Natural killer cell treated with Interleukin-12 subunit alpha and Interleukin-12 subunit beta and Interleukin-15 and Interleukin-18, amount 100 ng/mL, for 72 hours (primary cell): ENCODE data around the gene USP8. TPM values are rescaled to one million over a fixed set of nuclear protein-coding genes. Genes with fewer than 3 reads are reported as not detected.
A peak's percentile ranks its signal among the peaks of the same experiment; 100 is the strongest.
"Not testable (repeated sequence)": the region's sequence is repeated elsewhere in the genome, so short reads cannot be mapped to it uniquely, and the experiment has no call there.

Source experiments
- ATAC-seq, 2 donors: fragments of 150-1000 bp; cut with Tn5 transposase in 1 of 2; sonication (Bioruptor Pico), chemical (Tn5 transposase) in 1 of 2; 2 replicates each; pipeline ENCODE4 v1.10.0; 2021
- DNase-seq: peaks from one replicate; pipeline ENCODE4 v3.0.0; 2022; ENCODE audit warnings: low spot score
- H3K27ac Mint-ChIP-seq, 2 donors: 1 replicate in 1 of 2; 2 replicates in 1 of 2; pipeline ENCODE4 v1.8.0; 2022; ENCODE audit warnings: mixed read lengths in 2 of 2, mild to moderate bottlenecking in 1 of 2, moderate library complexity in 1 of 2
- H3K27me3 Mint-ChIP-seq, 2 donors: 1 replicate in 1 of 2; 2 replicates in 1 of 2; pipeline ENCODE4 v1.8.0; 2022; ENCODE audit warnings: mixed read lengths in 2 of 2
- H3K36me3 Mint-ChIP-seq: one replicate; pipeline ENCODE4 v1.8.0; 2022; ENCODE audit warnings: mixed read lengths
- H3K4me1 Mint-ChIP-seq, 2 donors: 1 replicate in 1 of 2; 2 replicates in 1 of 2; pipeline ENCODE4 v1.8.0; 2022; ENCODE audit warnings: low read depth in 2 of 2, mixed read lengths in 2 of 2, mild to moderate bottlenecking in 1 of 2
- H3K4me3 Mint-ChIP-seq: one replicate; pipeline ENCODE4 v1.8.0; 2022; ENCODE audit warnings: mixed read lengths
- H3K9me3 Mint-ChIP-seq: 2 replicates; pipeline ENCODE4 v1.8.0; 2022; ENCODE audit warnings: mixed read lengths
- total RNA-seq, 2 donors: library from RNA; stranded (reverse); gene quantifications; one replicate each; pipeline ENCODE4 v1.2.3, GENCODE V29; 2022

USP8 gene
- total RNA-seq, 2 donors from 2014 or later, result 61.1 to 72.0 TPM

DNA sequence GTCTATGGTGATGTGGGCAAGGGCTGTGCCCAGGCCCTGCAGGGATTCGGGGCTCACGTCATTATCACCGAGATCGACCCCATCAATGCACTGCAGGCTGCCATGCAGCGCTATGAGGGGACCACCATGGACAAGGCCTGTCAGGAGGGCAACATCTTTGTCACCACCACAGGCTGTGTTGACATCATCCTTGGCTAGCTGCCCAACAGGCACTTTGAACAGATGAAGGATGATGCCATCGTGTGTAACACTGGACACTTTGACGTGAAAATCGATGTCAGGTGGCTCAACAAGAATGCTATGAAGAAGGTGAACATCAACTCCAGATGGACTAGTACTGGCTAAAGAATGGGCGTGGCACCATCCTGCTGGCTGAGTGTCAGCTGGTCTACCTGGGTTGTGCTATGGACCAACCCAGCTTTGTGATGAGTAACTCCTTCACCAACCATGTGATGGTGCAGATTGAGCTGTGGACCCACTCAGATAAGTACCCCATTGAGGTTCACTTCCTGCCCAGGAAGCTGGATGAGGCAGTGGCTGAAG lies 6.1 kb upstream of the USP8 start:
- Mint-ChIP-seq H3K4me3 (no peak overlapping the region), H3K36me3 (no peaks in the 10 kb centered on the region), H3K27me3 (peaks cover 0 to 3% of the 10 kb centered on the region in 2 donors), H3K9me3 (no peaks in the 10 kb centered on the region), H3K27ac (no peak overlapping the region), H3K4me1 (no peaks in the 10 kb centered on the region)
- DNase-seq (no peak), ATAC-seq (peak; percentile 43 to 59)

DNA sequence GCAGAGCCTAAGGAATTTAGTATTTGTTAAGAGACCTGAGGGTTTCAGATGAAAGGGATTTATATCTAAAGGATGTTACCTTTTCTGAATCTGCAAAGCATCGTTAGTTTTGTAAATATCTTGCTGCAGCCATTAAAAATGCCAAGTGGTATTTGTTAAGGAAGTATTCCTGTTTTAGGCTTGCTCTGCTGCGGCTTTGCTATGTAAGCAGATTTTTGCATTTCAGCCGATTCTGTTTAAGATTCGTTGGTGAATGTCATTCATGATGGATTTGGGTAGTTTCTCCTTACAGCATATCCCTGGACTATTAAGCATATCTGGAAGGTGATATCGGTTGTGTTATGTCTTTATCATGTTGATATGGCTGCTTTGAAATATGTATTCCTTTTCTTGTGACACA lies 1.0 kb downstream of the USP8 start:
- ATAC-seq, result no peak
- Mint-ChIP-seq H3K27me3 (no peaks in the 10 kb centered on the region), H3K27ac (peak overlapping the region; percentile 77 to 90)

DNA sequence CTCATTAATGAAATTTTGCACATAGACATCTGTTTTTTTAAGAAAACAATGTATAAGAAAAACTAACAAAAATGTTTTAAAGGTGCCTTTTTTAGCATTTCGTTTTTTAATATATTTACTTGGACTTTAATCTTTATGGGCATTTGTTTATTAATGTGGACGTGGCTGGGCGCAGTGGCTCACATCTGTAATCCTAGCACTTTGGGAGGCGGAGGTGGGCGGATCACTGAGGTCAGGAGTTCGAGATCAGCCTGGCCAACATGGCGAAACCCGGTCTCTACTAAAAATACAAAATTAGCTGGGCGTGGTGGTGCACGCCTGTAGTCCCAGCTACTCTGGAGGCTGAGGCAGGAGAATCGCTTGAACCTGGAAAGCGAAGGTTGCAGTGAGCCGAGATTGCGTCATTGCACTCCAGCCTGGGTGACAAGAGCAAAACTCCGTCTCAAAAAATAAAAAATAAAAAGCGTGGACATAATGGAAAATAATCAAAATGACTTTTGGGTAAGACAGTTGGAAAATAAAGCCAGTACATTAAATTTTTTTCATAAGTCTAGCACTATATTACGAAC lies 1.6 kb downstream of the USP8 start:
- not testable (repeated sequence) for H3K36me3 Mint-ChIP-seq, H3K9me3 Mint-ChIP-seq, ATAC-seq, DNase-seq, H3K27me3 Mint-ChIP-seq
- Mint-ChIP-seq H3K27ac (peak overlapping the region; percentile 77 to 90), H3K4me1 (peaks cover 24 to 37% of the 10 kb centered on the region in 2 donors), H3K4me3 (peak overlapping the region; percentile 95)

More for the DNA sequence above, 1.0 kb downstream of the USP8 start:
- Mint-ChIP-seq H3K4me3 (peak overlapping the region; percentile 95), H3K4me1 (peaks cover 24 to 35% of the 10 kb centered on the region in 2 donors), H3K9me3 (no peaks in the 10 kb centered on the region), H3K36me3 (peaks cover 4% of the 10 kb centered on the region)
- DNase-seq, result no peak

DNA sequence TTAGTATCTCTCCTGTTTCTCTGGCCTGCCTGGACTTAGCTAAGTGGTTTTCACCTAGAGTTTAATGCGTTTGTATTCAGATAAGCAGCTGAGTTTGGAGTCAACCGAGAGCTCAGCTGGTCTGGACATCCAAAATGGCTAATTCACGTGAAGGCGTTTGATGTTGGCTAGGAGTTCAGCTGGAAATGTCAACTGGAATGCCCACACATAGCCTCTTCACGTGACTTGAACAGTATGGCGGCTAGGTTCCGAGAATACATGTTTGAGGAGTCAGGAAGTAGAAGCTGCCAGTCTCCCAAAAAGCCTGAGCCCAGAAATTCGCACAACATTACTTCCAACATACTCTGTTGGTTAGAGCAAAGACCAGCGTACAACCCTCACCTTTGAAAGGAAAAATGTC lies 2.2 kb downstream of the USP8 start:
- DNase-seq (no peak), ATAC-seq (no peak)
- Mint-ChIP-seq H3K4me3 (peak overlapping the region; percentile 48), H3K36me3 (peaks cover 4% of the 10 kb centered on the region), H3K9me3 (no peaks in the 10 kb centered on the region), H3K27me3 (no peaks in the 10 kb centered on the region), H3K27ac (no peak overlapping the region), H3K4me1 (peaks cover 28 to 40% of the 10 kb centered on the region in 2 donors)

DNA sequence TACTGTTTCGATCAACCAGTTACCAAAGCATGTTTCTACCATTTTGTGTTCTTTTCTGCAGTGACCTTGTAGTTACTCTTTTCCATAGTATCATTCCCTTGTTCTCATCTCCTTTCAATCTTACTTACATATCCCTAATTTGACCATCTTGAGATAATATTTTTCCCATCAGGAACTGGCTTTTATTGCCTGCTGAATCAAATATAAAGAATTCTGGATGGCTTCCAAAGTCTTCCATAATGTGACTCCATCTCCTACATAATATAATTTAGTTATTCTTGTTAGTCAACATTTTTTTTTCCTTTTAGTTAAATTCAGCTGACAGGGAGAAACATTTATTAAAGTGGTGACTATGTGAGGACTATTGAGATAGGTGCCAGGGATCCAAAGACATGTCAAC lies 7.0 kb downstream of the USP8 start:
- Mint-ChIP-seq H3K9me3 (no peaks in the 10 kb centered on the region), H3K27me3 (no peaks in the 10 kb centered on the region), H3K27ac (no peak overlapping the region), H3K4me1 (peaks cover 35 to 45% of the 10 kb centered on the region in 2 donors), H3K36me3 (no peaks in the 10 kb centered on the region), H3K4me3 (no peak overlapping the region)
- ATAC-seq, result no peak
- no peak for DNase-seq

DNA sequence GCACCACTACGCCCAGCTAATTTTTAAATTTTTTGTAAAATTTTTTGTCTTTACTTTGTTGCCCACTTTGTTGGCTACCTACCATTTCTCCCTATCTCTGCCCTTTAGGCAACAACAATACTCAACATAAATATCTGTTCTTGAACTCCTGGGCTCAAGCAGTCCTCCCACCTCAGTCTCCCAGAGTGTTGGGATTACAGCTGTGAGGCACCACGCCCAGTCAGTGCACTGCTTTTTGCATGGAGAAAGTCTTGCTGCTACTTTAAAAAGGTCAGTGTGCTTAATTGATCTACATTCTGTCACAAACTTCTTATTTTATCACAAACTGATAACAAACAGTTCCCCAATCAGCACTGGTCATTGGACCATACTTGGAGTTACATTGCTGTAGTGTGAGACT lies 8.0 kb downstream of the USP8 start:
- Mint-ChIP-seq H3K9me3 (no peaks in the 10 kb centered on the region), H3K27me3 (no peaks in the 10 kb centered on the region), H3K4me3 (no peak overlapping the region), H3K36me3 (no peaks in the 10 kb centered on the region), H3K4me1 (peaks cover 32 to 41% of the 10 kb centered on the region in 2 donors), H3K27ac (peak overlapping the region in 1 of 2 donors; percentile 56)
- ATAC-seq (no peak), DNase-seq (no peak)

DNA sequence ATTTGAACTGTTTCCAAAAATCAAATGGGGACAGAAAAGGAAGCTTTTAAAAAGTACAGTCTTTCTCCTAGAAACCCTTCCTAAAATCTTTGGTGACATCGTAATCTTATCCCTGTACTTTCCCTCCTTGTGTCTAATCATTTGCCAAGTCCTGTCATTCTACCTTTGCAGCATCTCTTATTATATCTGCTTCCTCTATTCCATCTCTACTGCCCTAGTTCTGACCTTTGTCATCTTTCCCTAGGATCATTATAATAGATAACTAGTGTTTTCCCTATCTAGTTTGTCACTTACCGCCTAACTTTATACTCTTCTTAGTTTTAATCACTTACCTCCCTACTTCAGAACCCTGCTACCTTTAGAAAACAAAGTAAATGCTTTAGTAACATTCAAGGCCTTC lies 11.6 kb downstream of the USP8 start:
- ATAC-seq (no peak), DNase-seq (no peak)
- H3K27me3 Mint-ChIP-seq, result no peaks in the 10 kb centered on the region
- H3K9me3 Mint-ChIP-seq, result no peaks in the 10 kb centered on the region
- no peaks in the 10 kb centered on the region for H3K36me3 Mint-ChIP-seq
- H3K27ac Mint-ChIP-seq, result peak overlapping the region; percentile 0 to 1
- H3K4me3 Mint-ChIP-seq, result no peak overlapping the region
- peaks cover 29 to 34% of the 10 kb centered on the region in 2 donors for H3K4me1 Mint-ChIP-seq

DNA sequence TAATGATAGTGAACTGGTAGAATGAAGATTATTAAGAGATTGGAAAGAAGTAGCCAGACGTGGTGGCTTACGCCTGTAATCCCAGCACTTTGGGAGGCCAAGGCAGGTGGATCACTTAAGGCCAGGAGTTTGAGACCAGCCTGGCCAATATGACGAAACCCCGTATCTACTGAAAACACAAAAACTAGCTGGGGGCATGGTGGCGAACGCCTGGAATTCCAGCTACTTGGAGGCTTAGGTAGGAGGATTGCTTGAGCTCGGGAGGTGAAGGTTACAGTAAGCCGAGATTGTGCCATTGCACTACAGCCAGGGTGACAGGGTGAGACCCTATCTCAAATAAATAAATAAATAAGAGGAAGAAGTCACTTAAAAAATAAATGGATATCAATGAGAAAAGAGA lies 14.0 kb downstream of the USP8 start:
- ATAC-seq, result no peak
- H3K9me3 Mint-ChIP-seq, result no peaks in the 10 kb centered on the region
- no peaks in the 10 kb centered on the region for H3K27me3 Mint-ChIP-seq
- DNase-seq, result no peak
- no peaks in the 10 kb centered on the region for H3K36me3 Mint-ChIP-seq
- no peak overlapping the region for H3K4me3 Mint-ChIP-seq
- peaks cover 17 to 22% of the 10 kb centered on the region in 2 donors for H3K4me1 Mint-ChIP-seq
- no peak overlapping the region for H3K27ac Mint-ChIP-seq

DNA sequence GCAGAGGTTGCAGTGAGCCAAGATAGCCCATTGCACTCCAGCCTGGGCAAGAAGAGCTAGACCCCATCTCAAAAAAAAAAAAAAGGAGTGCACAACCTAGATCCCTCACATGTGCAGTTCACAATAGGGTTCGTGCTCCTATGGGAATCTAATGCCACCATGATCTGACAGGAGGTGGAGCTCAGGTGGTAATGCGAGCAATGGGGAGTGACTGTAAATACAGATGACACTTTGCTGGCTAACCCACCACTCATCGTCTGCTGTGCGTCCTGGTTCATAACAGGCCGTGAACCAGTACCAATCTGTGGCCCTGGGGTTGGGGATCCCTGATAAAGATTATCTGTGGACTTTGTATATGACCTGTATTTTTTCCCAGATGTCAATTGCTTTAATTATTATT lies 16.7 kb downstream of the USP8 start:
- Mint-ChIP-seq H3K27ac (no peak overlapping the region), H3K4me3 (no peak overlapping the region), H3K27me3 (no peaks in the 10 kb centered on the region), H3K36me3 (no peaks in the 10 kb centered on the region), H3K9me3 (no peaks in the 10 kb centered on the region), H3K4me1 (peaks cover 14 to 16% of the 10 kb centered on the region in 2 donors)
- DNase-seq, result no peak
- no peak for ATAC-seq

DNA sequence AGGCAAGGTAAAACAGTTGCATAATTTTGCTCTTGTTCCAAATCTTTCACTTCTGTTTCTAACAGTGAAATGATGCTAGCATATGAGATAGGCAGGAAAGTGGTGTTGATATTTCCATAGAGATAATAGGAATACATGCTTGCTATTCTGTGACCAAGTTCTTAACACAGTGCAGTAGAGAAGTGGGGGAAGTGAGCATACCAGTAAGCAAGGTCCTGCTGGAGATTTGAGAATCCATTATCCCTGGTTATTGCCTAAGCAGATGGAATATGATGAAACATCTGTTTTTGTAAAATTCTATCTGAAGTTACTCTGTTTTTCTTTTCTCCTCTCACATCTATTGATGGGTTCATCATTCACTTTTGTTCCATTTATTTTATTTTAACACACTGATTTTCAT lies 28.7 kb downstream of the USP8 start:
- no peaks in the 10 kb centered on the region for H3K27me3 Mint-ChIP-seq
- H3K4me1 Mint-ChIP-seq, result peaks cover 14 to 18% of the 10 kb centered on the region in 2 donors
- ATAC-seq, result no peak
- no peak overlapping the region for H3K27ac Mint-ChIP-seq
- no peaks in the 10 kb centered on the region for H3K9me3 Mint-ChIP-seq
- no peak for DNase-seq
- H3K36me3 Mint-ChIP-seq, result peaks cover 18% of the 10 kb centered on the region
- H3K4me3 Mint-ChIP-seq, result no peak overlapping the region

DNA sequence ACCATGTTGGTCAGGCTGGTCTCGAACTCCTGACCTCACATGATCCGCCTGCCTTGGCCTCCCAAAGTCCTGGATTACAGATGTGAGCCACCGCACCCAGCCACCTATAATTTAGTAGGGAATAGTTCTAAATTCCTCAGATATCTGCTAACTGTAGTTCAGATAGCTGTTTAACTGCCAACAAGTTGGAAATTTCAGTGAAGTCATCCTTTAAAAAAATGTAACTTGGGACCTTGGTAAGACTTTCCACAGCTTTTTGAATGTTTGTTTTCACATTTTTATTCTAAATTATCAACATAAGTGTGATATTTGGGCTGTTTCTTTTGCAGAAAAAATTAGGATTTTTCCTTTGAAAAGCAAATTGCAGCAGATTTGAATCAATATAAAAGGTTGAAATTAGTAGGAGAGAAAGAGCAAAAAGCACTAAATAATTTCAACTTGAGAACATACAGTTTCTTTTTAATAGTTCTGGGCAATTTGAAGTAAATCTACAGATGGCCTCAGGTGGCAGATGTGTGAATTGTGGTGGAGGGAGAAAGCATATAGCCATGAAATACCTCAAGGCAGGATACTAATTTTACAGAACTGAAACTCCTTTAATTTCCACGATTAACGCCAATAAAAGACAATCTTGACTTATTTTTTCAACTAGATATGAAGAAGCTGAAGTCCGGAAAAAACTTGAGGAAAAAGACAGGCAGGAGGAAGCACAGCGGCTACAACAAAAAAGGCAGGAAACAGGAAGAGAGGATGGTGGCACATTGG lies 34.3 kb downstream of the USP8 start:
- Mint-ChIP-seq H3K4me3 (no peak overlapping the region), H3K9me3 (no peaks in the 10 kb centered on the region), H3K27me3 (no peaks in the 10 kb centered on the region), H3K36me3 (peaks cover 19% of the 10 kb centered on the region), H3K4me1 (peaks cover 12 to 19% of the 10 kb centered on the region in 2 donors), H3K27ac (no peak overlapping the region)
- DNase-seq, result no peak
- no peak for ATAC-seq

DNA sequence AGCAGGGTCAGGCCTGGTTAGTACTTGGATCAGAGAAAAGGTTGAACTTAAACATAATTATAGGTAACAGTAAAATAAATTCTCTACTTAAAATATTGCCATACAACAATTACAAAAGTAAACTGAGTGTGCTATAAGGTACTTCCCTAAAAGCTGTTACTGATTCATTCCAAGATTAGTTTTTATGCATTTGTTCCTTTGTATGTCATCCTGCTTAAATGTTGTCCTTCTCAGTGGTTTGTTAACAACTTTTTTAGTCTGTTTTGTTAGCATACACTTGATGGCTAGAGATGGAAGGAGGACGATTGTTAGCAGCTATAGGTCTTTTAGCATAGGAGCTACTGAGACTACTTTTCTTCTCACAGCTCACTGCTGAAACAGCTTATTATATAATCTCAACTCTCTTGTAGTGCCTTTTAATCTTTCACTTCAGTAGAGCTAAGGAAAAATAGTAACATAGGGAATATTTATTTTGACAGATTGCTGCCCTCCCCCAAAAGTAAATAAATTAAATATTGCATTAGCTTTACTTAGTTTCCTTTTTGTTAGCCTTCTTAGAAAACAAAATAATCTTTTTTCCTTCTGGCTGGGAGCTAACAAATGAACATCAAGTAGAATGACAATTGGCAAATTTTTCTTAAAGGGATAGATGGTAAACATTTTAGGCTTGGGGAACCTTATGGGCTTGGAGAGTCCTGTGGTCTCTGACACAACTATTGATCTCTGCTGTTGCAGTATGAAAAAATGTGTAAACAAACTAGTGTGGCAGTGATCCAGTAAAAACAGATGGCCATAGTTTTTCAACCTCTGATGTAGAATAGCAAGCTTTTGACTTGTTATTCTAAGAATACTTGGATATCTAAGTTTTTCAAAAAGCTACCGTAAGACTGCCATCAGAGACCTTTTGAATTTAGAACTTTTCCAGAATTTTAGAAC lies 39.5 kb downstream of the USP8 start:
- no peaks in the 10 kb centered on the region for H3K9me3 Mint-ChIP-seq
- H3K4me3 Mint-ChIP-seq, result no peak overlapping the region
- peaks cover 5 to 13% of the 10 kb centered on the region in 2 donors for H3K4me1 Mint-ChIP-seq
- DNase-seq (no peak), ATAC-seq (peak in 1 of 2 donors; percentile 43)
- H3K27me3 Mint-ChIP-seq, result no peaks in the 10 kb centered on the region
- peaks cover 11% of the 10 kb centered on the region for H3K36me3 Mint-ChIP-seq
- H3K27ac Mint-ChIP-seq, result peak overlapping the region in 1 of 2 donors; percentile 34

DNA sequence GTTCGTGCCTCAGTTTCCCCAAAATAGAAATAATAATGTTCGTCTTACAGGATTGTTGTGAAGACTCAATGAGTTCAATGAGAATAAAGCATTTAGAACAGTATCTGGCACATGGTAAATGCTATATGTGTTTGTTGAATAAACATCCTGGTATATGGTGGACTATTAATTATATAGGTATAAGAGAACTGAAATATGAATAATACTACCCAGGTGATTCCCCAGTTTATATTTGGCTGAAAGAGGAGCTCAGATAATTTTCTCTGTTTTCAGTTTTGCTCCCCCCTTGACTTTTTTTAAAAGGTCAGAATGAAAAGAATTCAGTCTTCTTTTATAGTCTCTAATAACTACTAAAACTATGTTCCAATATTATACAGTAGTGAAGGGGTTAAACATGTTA lies 46.9 kb downstream of the USP8 start:
- ATAC-seq, result no peak
- H3K4me1 Mint-ChIP-seq, result peaks cover 0 to 3% of the 10 kb centered on the region in 2 donors

More for the DNA sequence above, 46.9 kb downstream of the USP8 start:
- Mint-ChIP-seq H3K4me3 (no peak overlapping the region), H3K27me3 (no peaks in the 10 kb centered on the region), H3K36me3 (peaks cover 24% of the 10 kb centered on the region), H3K27ac (no peak overlapping the region), H3K9me3 (no peaks in the 10 kb centered on the region)
- no peak for DNase-seq
